ENCODE results near the gene PWWP2B. TPM values are rescaled to one million over a fixed set of nuclear protein-coding genes. Genes with fewer than 3 reads are reported as not detected.

The PWWP2B gene
- total and polyA plus RNA-seq, 2 of the 13 experiments (the other 11 are each of a cell fraction or from before 2014, with no cell fraction given), result 2.3 to 4.7 TPM

DNA sequence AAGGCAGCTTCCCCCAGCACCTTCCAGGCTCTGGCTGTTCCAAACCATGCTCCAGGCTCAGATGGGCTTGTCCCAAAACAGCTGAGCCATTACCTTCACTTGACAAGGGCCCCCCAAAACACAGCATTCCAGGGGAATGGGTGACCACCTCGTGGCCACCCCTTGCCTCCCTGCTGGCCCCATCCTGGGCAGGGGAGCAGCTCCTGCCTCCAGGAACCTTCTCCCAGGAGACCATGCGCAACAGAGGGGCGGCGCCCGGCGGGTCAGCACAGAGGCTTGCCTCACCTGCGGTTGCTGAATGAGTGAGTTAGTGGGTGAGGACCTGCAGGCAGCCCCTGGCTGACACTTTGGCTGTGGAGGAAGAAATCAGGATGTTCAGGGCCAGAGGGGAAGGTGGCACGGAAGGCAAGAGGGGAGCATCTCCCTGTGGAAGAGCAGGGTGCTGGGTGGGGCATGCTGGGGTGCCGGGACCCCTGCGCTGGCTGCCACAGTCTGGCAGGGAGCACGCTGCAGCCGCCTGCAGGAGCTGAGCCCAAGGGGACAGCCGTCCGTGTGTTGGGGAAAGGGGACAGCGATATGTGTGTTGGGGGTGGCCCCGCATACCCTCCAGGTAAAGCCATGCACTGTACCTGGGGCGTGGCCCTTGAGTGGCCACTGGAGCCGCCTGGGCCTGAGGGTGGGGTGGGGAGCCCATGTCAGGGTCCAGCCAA, 54.7 kb downstream of the PWWP2B start:
- H3K4me1 ChIP-seq (ENCODE audit: insufficient read depth, low read length), result peaks cover 78% of the 10 kb centered on the region
- no peak for FAIRE-seq
- no peaks in the 10 kb centered on the region for H4K20me1 ChIP-seq (ENCODE audit: insufficient read depth, low read length)
- no peak for ATAC-seq
- DNase-seq (ENCODE audit: low spot score), result no peak
- in situ Hi-C loops (cut with HindIII; ENCODE audit: extremely low pct_ligation_motif_present, low pct_unique_long_range_greater_than_20kb) (loop anchor here (5.0 kb wide), 2 partner anchors 64 to 229 kb away; no protein-coding TSS in a partner anchor), intact Hi-C loops (cut with micrococcal nuclease; ENCODE audit: unreplicated experiment) (loop anchor here (2.0 kb wide), 1 partner anchor 229 kb away; no protein-coding TSS in a partner anchor)
- H3K9me3 ChIP-seq (ENCODE audit: low read length), result no peaks in the 10 kb centered on the region
- H3K9ac ChIP-seq (ENCODE audit: insufficient read depth, low read depth, low read length), result no peak overlapping the region
- H3K27me3 ChIP-seq (ENCODE audit: control insufficient read depth in 1 of 2, insufficient read depth in 2 of 2, low read length in 2 of 2), result peaks cover 0 to 3% of the 10 kb centered on the region in 2 experiments; a peak in 1 of 5 replicates
- no TSS peak for BruUV-seq (replicated peaks)
- ChIA-PET CTCF (ENCODE audit: low intra/inter-chr PET ratio, low total read pairs) (interaction anchor here (1.9 kb wide), 1 partner anchor 63 kb away, joined by 13 read pairs; no protein-coding TSS in a partner anchor), POLR2A (interaction anchor here (1.4 kb wide), 1 partner anchor 67 kb away, joined by 4 read pairs; no protein-coding TSS in a partner anchor)
- peak overlapping the region; percentile 33; the same call in 1 of the 2 replicates for H3K4me2 ChIP-seq (ENCODE audit: low read depth, low read length)
- no peak overlapping the region for H3K27ac ChIP-seq (ENCODE audit: extremely low read length, insufficient read depth, low read length)
- H3K4me3 ChIP-seq (replicated peaks in 1 of 3; ENCODE audit: insufficient read depth in 1 of 3, low read depth in 2 of 3, low read length in 3 of 3), result peak overlapping the region in 1 of 3 experiments; percentile 8; a peak in 1 of 6 replicates
- H2AFZ ChIP-seq (ENCODE audit: low read length), result no peak overlapping the region
- H3K79me2 ChIP-seq (ENCODE audit: insufficient read depth, low read length), result no peaks in the 10 kb centered on the region
- 38% methylated on average over 11 of the region's 18 CpGs for WGBS (ENCODE audit: low lambda C conversion rate)
- no peaks in the 10 kb centered on the region for H3K36me3 ChIP-seq (replicated peaks in 1 of 2; ENCODE audit: control insufficient read depth in 1 of 2, insufficient read depth in 2 of 2, low read length in 2 of 2)
- TF ChIP-seq, protein P1, sequence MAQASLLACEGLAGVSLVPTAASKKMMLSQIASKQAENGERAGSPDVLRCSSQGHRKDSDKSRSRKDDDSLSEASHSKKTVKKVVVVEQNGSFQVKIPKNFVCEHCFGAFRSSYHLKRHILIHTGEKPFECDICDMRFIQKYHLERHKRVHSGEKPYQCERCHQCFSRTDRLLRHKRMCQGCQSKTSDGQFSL (CRISPR knock-in tag; IDR thresholded peaks at IDR 0.05), result no peak
- TF ChIP-seq ZNF616 (CRISPR knock-in tag; IDR thresholded peaks at IDR 0.05; ENCODE audit: low read depth), result no peak
- TF ChIP-seq, protein P2, sequence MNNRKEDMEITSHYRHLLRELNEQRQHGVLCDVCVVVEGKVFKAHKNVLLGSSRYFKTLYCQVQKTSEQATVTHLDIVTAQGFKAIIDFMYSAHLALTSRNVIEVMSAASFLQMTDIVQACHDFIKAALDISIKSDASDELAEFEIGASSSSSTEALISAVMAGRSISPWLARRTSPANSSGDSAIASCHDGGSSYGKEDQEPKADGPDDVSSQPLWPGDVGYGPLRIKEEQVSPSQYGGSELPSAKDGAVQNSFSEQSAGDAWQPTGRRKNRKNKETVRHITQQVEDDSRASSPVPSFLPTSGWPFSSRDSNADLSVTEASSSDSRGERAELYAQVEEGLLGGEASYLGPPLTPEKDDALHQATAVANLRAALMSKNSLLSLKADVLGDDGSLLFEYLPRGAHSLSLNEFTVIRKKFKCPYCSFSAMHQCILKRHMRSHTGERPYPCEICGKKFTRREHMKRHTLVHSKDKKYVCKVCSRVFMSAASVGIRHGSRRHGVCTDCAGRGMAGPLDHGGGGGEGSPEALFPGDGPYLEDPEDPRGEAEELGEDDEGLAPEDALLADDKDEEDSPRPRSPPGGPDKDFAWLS (CRISPR knock-in tag; IDR thresholded peaks at IDR 0.05; ENCODE audit: borderline replicate concordance), result 0 out of 2 replicates have a peak, but pooled peaks have one; percentile 30
- no peak for TF ChIP-seq ZNF660 (CRISPR knock-in tag; IDR thresholded peaks at IDR 0.05; ENCODE audit: borderline replicate concordance, low read depth)
- TF ChIP-seq LRRFIP1 (CRISPR knock-in tag; conservative IDR thresholded peaks at IDR 0.05), result no peak
- TF ChIP-seq ZNF350 (CRISPR knock-in tag; IDR thresholded peaks at IDR 0.05; ENCODE audit: borderline replicate concordance, low read depth), result 0 out of 2 replicates have a peak, but pooled peaks have one; percentile 3
- TF ChIP-seq SIN3A (IDR thresholded peaks at IDR 0.05; ENCODE audit: borderline replicate concordance, low read depth, low read length), result no peak
- no peak for TF ChIP-seq KMT2A (CRISPR knock-in tag; IDR thresholded peaks at IDR 0.05)
